Uterus (tissue), 4 donors: Measurements from ENCODE around the gene EFNA3. TPM values are rescaled to one million over a fixed set of nuclear protein-coding genes. Genes with fewer than 3 reads are reported as not detected.

Source experiments
- DNase-seq, 2 donors: peaks; one replicate each; pipeline ENCODE4 v3.0.0-alpha.2; 2019 to 2020
- H3K27ac ChIP-seq, 2 donors: fragments of 200-600 bp; sonication (generic); 1 replicate in 1 of 2; 2 replicates in 1 of 2; pipeline ENCODE4 v1.5.1; 2016 to 2018
- H3K27me3 ChIP-seq, 2 donors: fragments of 200-600 bp; sonication (generic); one replicate each; pipeline ENCODE4 v1.5.1; 2018 to 2019; ENCODE audit warnings: control low read depth in 1 of 2
- H3K36me3 ChIP-seq, 2 donors: fragments of 200-600 bp; sonication (generic); one replicate each; pipeline ENCODE4 v1.5.1; 2019; ENCODE audit warnings: control low read depth in 1 of 2
- H3K4me1 ChIP-seq, 2 donors: fragments of 200-600 bp; sonication (generic); one replicate each; pipeline ENCODE4 v1.5.1; 2018 to 2019; ENCODE audit warnings: control low read depth in 1 of 2
- H3K4me3 ChIP-seq, 2 donors: fragments of 200-600 bp; sonication (generic); 1 replicate in 1 of 2; 2 replicates in 1 of 2; pipeline ENCODE4 v1.5.1; 2018 to 2019; ENCODE audit warnings: mild to moderate bottlenecking in 1 of 2
- H3K9me3 ChIP-seq, 2 donors: fragments of 200-600 bp; sonication (generic); one replicate each; pipeline ENCODE4 v1.5.1; 2019; ENCODE audit warnings: control low read depth in 1 of 2
- POLR2A ChIP-seq, 2 donors: fragments of 450-650 bp; IDR thresholded peaks; one replicate each; pipeline ENCODE4 v1.6.1; 2016; ENCODE audit warnings: antibody characterized with exemption in 2 of 2, mild to moderate bottlenecking in 1 of 2, moderate library complexity in 1 of 2
- intact Hi-C: fragments of 100-400 bp; cut with DNase I; formaldehyde crosslinking; loops from one replicate; pipeline ENCODE4 v1.15.1; 2023; ENCODE audit warnings: low total_unique reads
- total RNA-seq, 4 donors: library from RNA; depleted of rRNA in 3 of 4; stranded (reverse); fragments of >200 nt in 3 of 4; gene quantifications; one replicate each; pipeline versions ENCODE4 v1.1.0 to v1.2.4, GENCODE V29; 2014 to 2023
- TF ChIP-seq, protein P1 (sequence below), 4 experiments: fragments of 200-600 bp in 2 of 4; fragments of 450-650 bp in 2 of 4; sonication (generic) in 2 of 4; IDR thresholded peaks; one replicate each; pipeline ENCODE4 v1.5.1; 2016 to 2019; ENCODE audit warnings: antibody characterized with exemption in 4 of 4, mild to moderate bottlenecking in 2 of 4, moderate library complexity in 1 of 4
- donor health status: DM: yes; HTN: yes; CAD: no.

EFNA3 gene
- total RNA-seq, 4 donors from 2014 or later = 3.2 to 7.6 (median 3.3) TPM; not detected in 1

DNA sequence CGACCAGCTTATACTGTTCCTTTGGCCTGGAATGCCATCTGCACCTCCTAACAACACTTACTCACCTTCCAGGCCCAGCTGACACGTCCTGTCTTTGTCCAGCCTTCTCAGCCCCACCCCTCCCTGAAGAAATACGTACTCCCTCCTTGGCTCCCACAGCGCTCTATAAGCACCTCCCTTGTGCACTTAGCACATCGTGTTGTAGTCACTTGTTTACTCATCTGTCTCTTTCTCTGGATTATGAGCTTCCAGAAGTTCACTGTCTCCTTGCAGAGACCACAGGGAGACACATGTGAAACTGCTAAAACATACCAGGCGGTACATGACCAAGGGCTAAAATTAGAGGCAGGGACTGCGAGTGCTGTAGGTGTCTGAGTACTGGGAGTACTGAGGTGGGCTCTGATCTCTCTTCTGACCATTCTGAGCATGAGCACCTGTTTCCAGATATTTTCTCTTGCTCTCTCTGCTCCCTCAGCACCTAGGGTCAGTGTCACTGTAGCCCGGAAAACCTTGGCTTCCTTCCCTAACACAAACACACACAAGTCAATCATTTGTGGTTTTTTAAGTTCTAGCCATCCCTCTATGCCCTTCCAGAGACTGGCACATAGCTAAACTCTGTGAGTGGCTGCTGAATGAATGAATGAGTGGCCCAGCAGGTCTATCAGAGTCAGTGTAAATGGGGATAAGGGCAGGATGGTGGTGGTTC lies 39.9 kb upstream of the EFNA3 start:
- H3K9me3 ChIP-seq = no peaks in the 10 kb centered on the region
- DNase-seq = no peak
- H3K4me3 ChIP-seq = no peak overlapping the region
- TF ChIP-seq, protein P1, sequence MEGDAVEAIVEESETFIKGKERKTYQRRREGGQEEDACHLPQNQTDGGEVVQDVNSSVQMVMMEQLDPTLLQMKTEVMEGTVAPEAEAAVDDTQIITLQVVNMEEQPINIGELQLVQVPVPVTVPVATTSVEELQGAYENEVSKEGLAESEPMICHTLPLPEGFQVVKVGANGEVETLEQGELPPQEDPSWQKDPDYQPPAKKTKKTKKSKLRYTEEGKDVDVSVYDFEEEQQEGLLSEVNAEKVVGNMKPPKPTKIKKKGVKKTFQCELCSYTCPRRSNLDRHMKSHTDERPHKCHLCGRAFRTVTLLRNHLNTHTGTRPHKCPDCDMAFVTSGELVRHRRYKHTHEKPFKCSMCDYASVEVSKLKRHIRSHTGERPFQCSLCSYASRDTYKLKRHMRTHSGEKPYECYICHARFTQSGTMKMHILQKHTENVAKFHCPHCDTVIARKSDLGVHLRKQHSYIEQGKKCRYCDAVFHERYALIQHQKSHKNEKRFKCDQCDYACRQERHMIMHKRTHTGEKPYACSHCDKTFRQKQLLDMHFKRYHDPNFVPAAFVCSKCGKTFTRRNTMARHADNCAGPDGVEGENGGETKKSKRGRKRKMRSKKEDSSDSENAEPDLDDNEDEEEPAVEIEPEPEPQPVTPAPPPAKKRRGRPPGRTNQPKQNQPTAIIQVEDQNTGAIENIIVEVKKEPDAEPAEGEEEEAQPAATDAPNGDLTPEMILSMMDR (IDR thresholded peaks at IDR 0.05) = no peak
- TF ChIP-seq POLR2A (IDR thresholded peaks at IDR 0.05) = no peak
- H3K36me3 ChIP-seq = no peaks in the 10 kb centered on the region
- intact Hi-C loops = no loop called here
- H3K27me3 ChIP-seq = no peaks in the 10 kb centered on the region
- H3K27ac ChIP-seq = no peak overlapping the region
- H3K4me1 ChIP-seq = no peaks in the 10 kb centered on the region

DNA sequence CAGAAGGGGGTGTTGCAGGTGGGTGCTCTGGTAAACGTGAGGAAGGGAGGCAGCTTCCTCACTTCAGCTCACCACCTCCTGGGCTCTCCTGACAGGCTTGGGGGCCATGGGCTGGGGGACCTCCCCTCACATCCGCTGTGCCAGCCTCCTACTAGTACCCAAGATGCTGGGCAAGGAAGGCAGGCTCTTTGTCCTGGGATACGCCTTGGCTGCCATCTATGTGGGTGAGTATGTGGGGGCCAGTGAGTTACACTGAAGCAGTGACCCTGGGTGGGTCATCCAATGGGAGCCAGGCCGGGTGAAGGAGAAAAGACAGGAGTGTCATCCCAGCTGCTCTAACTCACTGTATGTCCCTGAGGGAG lies 39.3 kb upstream of the EFNA3 start:
- Histone ChIP-seq H3K36me3 (no peaks in the 10 kb centered on the region), H3K27me3 (no peaks in the 10 kb centered on the region), H3K27ac (no peak overlapping the region), H3K4me3 (no peak overlapping the region), H3K9me3 (no peaks in the 10 kb centered on the region), H3K4me1 (no peaks in the 10 kb centered on the region)
- no peak for DNase-seq
- no peak for TF ChIP-seq POLR2A (IDR thresholded peaks at IDR 0.05)
- TF ChIP-seq, protein P1 (IDR thresholded peaks at IDR 0.05) = no peak
- intact Hi-C loops = no loop called here

DNA sequence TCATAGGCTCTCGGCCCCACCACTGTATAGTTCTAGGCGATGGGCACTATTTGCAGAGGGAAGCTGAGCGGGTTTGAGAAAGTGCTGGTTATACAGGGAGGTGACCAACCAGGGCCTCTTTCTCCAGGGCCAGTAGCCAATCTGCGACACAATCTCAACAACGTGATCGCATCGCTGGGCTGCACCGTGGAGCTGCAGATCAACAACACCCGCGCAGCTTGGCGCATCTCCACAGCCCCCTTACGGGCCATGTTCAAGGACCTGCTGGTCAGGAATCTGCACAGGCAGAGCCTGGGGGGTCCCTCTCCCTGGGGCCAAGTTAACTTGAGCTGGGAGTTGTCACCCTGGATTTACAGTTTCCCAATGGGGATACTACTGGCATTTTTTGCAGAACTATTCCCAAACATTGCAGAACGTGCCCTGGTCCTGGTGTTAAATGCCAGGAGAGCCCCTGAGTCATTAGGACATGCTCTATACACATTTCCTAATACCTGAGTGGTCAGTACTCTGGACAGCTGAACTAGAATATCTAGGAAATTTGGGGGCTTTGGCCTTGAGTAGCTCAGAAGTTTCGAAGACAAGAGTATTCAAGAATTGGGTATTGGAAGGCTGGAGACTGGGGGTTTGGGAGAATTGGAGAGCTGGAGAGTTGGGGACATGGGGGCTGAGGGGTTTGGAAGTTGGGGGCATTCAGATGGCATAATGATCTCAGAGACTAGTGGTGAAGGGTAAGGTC lies 38.1 kb upstream of the EFNA3 start:
- H3K4me3 ChIP-seq = no peak overlapping the region
- intact Hi-C loops = no loop called here
- H3K36me3 ChIP-seq = no peaks in the 10 kb centered on the region
- no peak overlapping the region for H3K27ac ChIP-seq
- DNase-seq = no peak
- no peaks in the 10 kb centered on the region for H3K9me3 ChIP-seq
- H3K4me1 ChIP-seq = no peaks in the 10 kb centered on the region
- H3K27me3 ChIP-seq = no peaks in the 10 kb centered on the region
- no peak for TF ChIP-seq POLR2A (IDR thresholded peaks at IDR 0.05)
- TF ChIP-seq, protein P1 (IDR thresholded peaks at IDR 0.05) = no peak

DNA sequence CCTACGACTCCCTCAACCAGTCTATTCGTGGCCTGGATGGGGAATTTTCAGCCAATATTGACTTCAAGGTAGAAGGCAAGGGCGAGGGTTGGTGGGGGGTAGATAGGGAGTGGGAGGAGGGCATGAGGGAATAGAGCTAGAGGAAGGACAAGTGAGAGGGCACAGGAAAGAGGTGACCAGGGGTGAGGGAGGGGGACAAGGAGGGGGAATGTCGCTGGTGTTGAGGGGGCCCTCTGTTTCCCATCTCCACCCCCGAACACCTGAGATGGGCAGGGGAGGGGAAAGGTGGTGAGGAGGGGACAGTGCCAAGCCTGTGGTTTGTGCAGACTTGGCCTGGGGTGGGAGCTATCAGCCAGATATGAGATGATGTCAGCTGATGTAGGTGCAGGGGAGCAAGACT lies 35.8 kb upstream of the EFNA3 start:
- no peaks in the 10 kb centered on the region for H3K36me3 ChIP-seq
- no peak overlapping the region for H3K4me3 ChIP-seq
- H3K27ac ChIP-seq = no peak overlapping the region
- H3K27me3 ChIP-seq = no peaks in the 10 kb centered on the region
- intact Hi-C loops = no loop called here
- H3K9me3 ChIP-seq = no peaks in the 10 kb centered on the region
- TF ChIP-seq, protein P1 (IDR thresholded peaks at IDR 0.05) = no peak
- TF ChIP-seq POLR2A (IDR thresholded peaks at IDR 0.05) = no peak
- no peak for DNase-seq
- H3K4me1 ChIP-seq = no peaks in the 10 kb centered on the region

DNA sequence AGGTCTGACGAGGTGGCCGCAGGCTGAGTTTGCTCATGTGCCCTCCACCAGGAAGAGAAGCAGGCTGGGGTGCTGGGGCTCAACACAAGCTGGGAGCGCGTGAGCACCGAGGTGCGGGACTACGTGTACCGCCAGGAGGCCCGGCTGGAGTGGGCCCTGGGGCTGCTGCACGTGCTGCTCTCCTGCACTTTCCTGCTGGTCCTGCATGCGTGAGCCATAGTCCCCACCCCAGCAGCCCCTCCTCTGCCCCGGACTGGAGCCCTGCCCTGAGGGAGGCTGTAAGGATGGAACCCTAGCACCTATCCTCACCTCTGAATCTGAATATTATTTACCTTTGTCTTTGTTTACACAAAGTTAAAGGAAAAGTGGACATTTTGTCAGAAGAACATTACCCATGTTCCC lies 35.3 kb upstream of the EFNA3 start:
- intact Hi-C loops = no loop called here
- Histone ChIP-seq H3K27ac (no peak overlapping the region), H3K4me3 (no peak overlapping the region), H3K9me3 (no peaks in the 10 kb centered on the region), H3K4me1 (no peaks in the 10 kb centered on the region), H3K36me3 (no peaks in the 10 kb centered on the region), H3K27me3 (no peaks in the 10 kb centered on the region)
- TF ChIP-seq, protein P1 (IDR thresholded peaks at IDR 0.05) = no peak
- no peak for TF ChIP-seq POLR2A (IDR thresholded peaks at IDR 0.05)
- no peak for DNase-seq
